Measurements from ENCODE around the gene DDX39B. TPM values are rescaled to one million over a fixed set of nuclear protein-coding genes. Genes with fewer than 3 reads are reported as not detected.

The DDX39B gene
- total RNA-seq, 1 experiment from 2014 or later: 813 TPM

- Mint-ChIP-seq H3K36me3 (ENCODE audit: insufficient read depth in 1 of 3, low read depth in 3 of 3) (peaks cover 43 to 52% (median 48%) of the 10 kb centered on the region in 3 experiments), H3K27me3 (ENCODE audit: low read depth) (no peaks in the 10 kb centered on the region), H3K4me3 (no peak overlapping the region), H3K9me3 (no peaks in the 10 kb centered on the region; a peak in 1 of 5 replicates), H3K27ac (peak overlapping the region in 2 of 3 experiments; percentile 52 to 67; a peak in 4 of 7 replicates), H3K4me1 (peaks cover 23 to 33% of the 10 kb centered on the region in 2 experiments)
- Histone ChIP-seq H2BK12ac (ENCODE audit: insufficient read length, low read depth, low read length) (no peak overlapping the region), H3K9ac (ENCODE audit: extremely low read depth, insufficient read length, low read length) (no peak overlapping the region), H4K8ac (replicated peaks; ENCODE audit: insufficient read length, low read depth, low read length) (no peak overlapping the region), H3K27ac (ENCODE audit: insufficient read length, low read depth, low read length) (no peak overlapping the region), H3K14ac (ENCODE audit: insufficient read depth, low read length) (no peak overlapping the region), H2AK5ac (ENCODE audit: insufficient read length, low read length) (no peak overlapping the region), H2BK20ac (ENCODE audit: low read depth, low read length, poor library complexity, severe bottlenecking) (no peak overlapping the region), H4K91ac (ENCODE audit: insufficient read length, low read depth, low read length) (no peak overlapping the region), H2BK120ac (ENCODE audit: low read depth, low read length, poor library complexity, severe bottlenecking) (no peak overlapping the region), H3K79me1 (ENCODE audit: insufficient read depth, low read depth, low read length, poor library complexity, severe bottlenecking) (peaks cover 2% of the 10 kb centered on the region), H4K20me1 (ENCODE audit: control insufficient read depth, insufficient read depth, insufficient read length) (peaks cover 4% of the 10 kb centered on the region), H3K27me3 (ENCODE audit: insufficient read depth, low read length) (no peaks in the 10 kb centered on the region), H4K5ac (ENCODE audit: insufficient read length, low read depth, low read length) (no peak overlapping the region), H2BK15ac (ENCODE audit: low read depth, low read length) (no peak overlapping the region), H3K23ac (ENCODE audit: insufficient read length, low read depth, low read length) (no peak overlapping the region), H3K4ac (ENCODE audit: low read depth, low read length) (no peak overlapping the region), H3K23me2 (ENCODE audit: insufficient read length, low read depth, low read length, poor library complexity, severe bottlenecking) (no peaks in the 10 kb centered on the region), H2BK5ac (ENCODE audit: insufficient read length, low read length) (no peak overlapping the region), H3K56ac (ENCODE audit: insufficient read length, low read depth, low read length) (no peak overlapping the region), H3K18ac (ENCODE audit: insufficient read length, low read depth, low read length) (no peak overlapping the region), H3K4me1 (ENCODE audit: insufficient read depth, low read length) (no peaks in the 10 kb centered on the region; the same call in 1 of the 2 replicates), H3K79me2 (ENCODE audit: insufficient read depth, low read length) (no peaks in the 10 kb centered on the region), H3T11ph (ENCODE audit: low read length) (no peak overlapping the region), H3K4me2 (ENCODE audit: insufficient read depth, insufficient read length, low read length) (no peak overlapping the region), H2AFZ (ENCODE audit: low read length) (no peak overlapping the region), H3K9me3 (ENCODE audit: control insufficient read depth, low read depth, low read length) (no peaks in the 10 kb centered on the region)
- TF ChIP-seq CTCF (conservative IDR thresholded peaks at IDR 0.05): no peak
- no CpG with 5 or more reads among the region's 12 CpGs for WGBS (ENCODE audit: extremely low coverage, insufficient read length, low lambda C conversion rate)
- DNase-seq: no peak
Measured at GRCh38 chr6:31529329-31530150, 12.3 kb downstream of the DDX39B start.
